ENCODE measurements around the gene HOXB4. TPM values are rescaled to one million over a fixed set of nuclear protein-coding genes. Genes with fewer than 3 reads are reported as not detected.

The HOXB4 gene
- total and polyA plus RNA-seq, 10 of the 15 experiments (the other 5 are each of a cell fraction or from before 2014, with no cell fraction given) = 0.35 to 5.8 (median 3.0) TPM

- RAD21 ChIA-PET (ENCODE audit: unreplicated experiment) = interaction anchor here (0.7 to 1.7 kb wide), 5 partner anchors 14 to 346 kb away, joined by 3 to 4 read pairs (median 4); partner anchors contain the start of gene HOXB5
- Histone ChIP-seq H3K27ac (ENCODE audit: control insufficient read depth, insufficient read depth) (no peak overlapping the region), H3K4me1 (ENCODE audit: control insufficient read depth, insufficient read depth, low read length) (peaks cover 11% of the 10 kb centered on the region), H3K27me3 (replicated peaks in 1 of 2; ENCODE audit: control insufficient read depth in 2 of 2, insufficient read depth in 2 of 2, low read length in 1 of 2) (peaks cover 4 to 8% of the 10 kb centered on the region in 2 experiments; a peak in 3 of 4 replicates), H3K4me2 (ENCODE audit: control insufficient read depth, insufficient read depth) (0 out of 2 replicates have a peak overlapping the region, but pooled peaks have one; percentile 91), H3K79me2 (ENCODE audit: control insufficient read depth, insufficient read depth, low read length) (no peaks in the 10 kb centered on the region), H3K36me3 (ENCODE audit: control insufficient read depth in 2 of 2, insufficient read depth in 2 of 2, low read length in 1 of 2) (no peaks in the 10 kb centered on the region; a peak in 1 of 4 replicates), H3K4me3 (no peak overlapping the region), H3K9me3 (replicated peaks; ENCODE audit: control insufficient read depth, insufficient read depth, low read length) (no peaks in the 10 kb centered on the region), H2AFZ (ENCODE audit: control insufficient read depth, low read depth, low read length) (no peak overlapping the region), H3K9ac (ENCODE audit: control insufficient read depth, insufficient read depth, low read length) (no peak overlapping the region), H4K20me1 (ENCODE audit: control insufficient read depth, insufficient read depth) (no peaks in the 10 kb centered on the region)
- DNase-seq (ENCODE audit: low read depth, low spot score) = no peak
- intact Hi-C loops (cut with micrococcal nuclease; ENCODE audit: unreplicated experiment) = no loop called here
- SMC1A ChIA-PET (ENCODE audit: uncharacterized antibody, unreplicated experiment) = interaction anchor here (1.3 kb wide), 1 partner anchor 16 kb away, joined by 3 read pairs; the partner anchor contains the start of gene HOXB5
- FAIRE-seq = peak; percentile 68
- ATAC-seq = no peak
- no peak for TF ChIP-seq MTA2 (IDR thresholded peaks at IDR 0.05; ENCODE audit: low read depth)
- TF ChIP-seq BCL3 (IDR thresholded peaks at IDR 0.05; ENCODE audit: borderline replicate concordance, insufficient read depth, low read depth, low read length, poor library complexity, severe bottlenecking) = no peak
- TF ChIP-seq ZNF592 (IDR thresholded peaks at IDR 0.05) = no peak
- TF ChIP-seq NRF1 (conservative IDR thresholded peaks at IDR 0.05; ENCODE audit: low read depth, low read length) = no peak
- CTCF ChIA-PET = interaction anchor here (0.7 to 1.8 kb wide), 9 partner anchors 9 to 584 kb away, joined by 3 to 8 read pairs (median 5); no protein-coding TSS in a partner anchor
- no TSS peak for BruUV-seq (replicated peaks)
- POLR2A ChIA-PET = interaction anchor here (0.6 to 1.7 kb wide), 3 partner anchors 14 to 233 kb away, joined by 3 to 5 read pairs (median 3); no protein-coding TSS in a partner anchor
- in situ Hi-C loops (cut with MboI) = no loop called here
Measured at GRCh38 chr17:48609033-48609432, 30.9 kb upstream of the HOXB4 start.

Measured in GM12878 (cell line).